ENCODE results near the gene MORN1.

Gene MORN1

GRCh38 chr1:2418791-2419320, 27.5 kb upstream of the MORN1 start:
- DNase-seq = no peak

GRCh38 chr1:2417833-2418225, 26.5 kb upstream of the MORN1 start:
- no peak for DNase-seq

- DNase-seq = no peak
Observed at GRCh38 chr1:2417083-2417832, 25.9 kb upstream of the MORN1 start.

DNA sequence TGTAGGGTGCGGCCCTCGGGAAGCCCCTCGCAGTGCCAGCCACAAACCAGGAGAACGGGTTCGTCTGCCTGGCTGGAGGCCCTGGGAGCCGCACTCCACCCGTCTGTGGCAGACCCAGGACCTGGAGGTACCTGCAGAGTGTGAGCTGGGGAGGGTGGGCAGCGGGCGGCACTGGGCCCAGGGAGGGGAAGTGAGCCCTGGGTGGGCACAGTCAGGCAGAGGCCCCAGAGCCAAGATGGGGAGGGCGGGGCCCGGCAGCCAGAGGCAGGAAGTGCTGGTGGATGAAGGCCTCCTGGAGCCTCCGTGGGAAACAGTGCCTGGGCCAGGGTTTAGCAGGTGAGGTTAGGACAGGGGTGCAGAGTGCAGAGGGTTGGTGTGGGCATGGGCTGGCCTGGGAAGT, 25.0 kb upstream of the MORN1 start:
- peak in 1 of 4 experiments; percentile 18 for DNase-seq

GRCh38 chr1:2415801-2416208, 24.5 kb upstream of the MORN1 start:
- peak in 2 of 4 experiments; percentile 21 to 43 for DNase-seq

DNA sequence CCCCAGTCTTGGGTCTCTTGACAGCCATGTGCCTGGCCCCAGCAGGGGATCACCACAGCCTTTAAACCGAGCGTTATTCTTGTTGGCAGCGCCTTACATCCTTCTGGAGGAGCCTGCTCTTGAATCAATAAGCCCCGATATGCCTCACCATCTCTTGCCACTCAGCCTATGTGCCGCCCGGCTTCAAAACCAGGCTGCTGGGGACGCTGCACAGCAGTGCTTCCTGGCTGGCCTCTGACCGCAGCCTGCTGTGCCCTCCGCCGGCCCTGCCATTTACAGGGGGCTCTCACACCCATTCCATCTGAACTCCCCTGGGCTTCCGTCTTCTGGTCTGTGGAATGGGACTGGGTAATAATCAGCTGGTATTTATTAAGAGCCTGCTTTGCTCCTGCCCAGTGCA, 24.0 kb upstream of the MORN1 start:
- DNase-seq = no peak

- DNase-seq = peak; percentile 50 to 74 (median 66)
Observed at GRCh38 chr1:2414297-2414958, 23.1 kb upstream of the MORN1 start.

DNA sequence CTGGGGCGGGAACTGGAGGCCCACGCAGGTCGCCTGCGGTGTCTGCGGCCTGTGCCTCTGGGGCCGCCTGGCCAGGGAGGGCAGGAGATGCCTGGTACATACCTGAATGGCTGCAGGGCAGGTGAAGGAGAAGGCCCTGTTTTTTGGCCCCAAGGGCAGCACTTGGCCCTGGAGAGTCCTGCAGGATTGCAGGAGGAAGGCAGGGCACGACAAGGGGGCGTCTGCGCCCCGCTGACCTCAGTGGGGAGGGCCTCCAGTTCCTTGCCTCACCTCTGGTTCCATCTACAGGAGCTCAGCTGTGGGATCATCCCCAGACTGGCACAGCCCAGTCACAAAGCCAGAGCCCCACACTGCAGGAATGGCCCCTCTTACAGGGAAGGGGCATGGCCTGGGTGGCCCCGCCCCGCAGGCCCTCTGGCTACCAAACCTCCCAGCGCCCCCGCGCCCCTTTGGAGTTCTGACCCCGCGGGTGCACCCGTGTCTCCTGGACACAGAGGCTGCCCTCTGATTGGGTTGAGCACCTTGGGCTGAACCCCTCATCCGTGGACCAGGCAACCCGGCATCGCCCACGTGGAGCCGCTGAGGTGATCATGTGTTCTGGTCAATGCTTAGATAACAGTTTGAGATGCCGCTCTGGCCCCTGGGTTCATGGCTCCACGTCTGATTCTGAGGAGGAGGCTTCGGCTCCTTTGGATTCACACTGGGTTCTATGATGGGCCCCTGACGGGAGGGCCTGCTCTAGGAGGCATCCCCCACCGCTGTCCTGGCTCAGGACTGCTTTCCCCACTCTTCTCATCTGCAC, 22.3 kb upstream of the MORN1 start:
- no peak for DNase-seq

DNA sequence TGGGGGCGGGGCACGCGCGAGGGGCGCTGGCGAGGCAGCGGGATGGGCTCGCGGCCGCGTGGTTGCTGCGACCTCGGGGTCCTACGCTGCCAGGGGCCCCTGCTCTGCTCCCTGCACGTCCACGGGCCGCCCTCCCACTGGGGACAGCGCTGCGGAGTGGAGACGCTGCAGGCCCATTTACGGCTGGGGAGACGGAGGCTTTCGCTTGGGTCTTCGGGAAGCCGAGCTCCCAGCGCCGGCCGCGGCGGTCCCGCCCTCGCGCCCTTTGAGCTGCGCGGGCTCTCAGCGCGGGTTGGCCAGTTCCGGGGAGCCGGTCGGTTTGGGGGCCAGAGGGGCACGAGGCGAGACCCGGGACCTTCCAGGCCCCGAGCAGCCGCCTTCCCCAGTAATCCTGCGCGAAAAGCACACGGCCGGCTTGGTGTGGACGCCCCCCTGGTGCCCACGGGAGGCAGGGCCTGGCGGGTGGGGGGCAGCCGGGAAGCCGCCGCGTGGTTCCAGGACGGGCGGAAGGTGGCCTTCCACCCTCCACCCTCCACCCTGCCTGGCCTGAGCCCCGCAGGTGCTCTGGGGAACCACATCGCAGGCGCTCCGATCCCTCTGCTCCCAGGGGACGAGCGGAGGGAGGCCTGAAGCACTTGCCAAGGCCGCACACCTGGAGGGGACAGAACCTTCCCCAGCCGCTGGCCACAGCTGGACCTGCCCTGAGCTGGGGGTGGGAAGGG, 21.6 kb upstream of the MORN1 start:
- no peak for DNase-seq

GRCh38 chr1:2412395-2412772, 21.0 kb upstream of the MORN1 start, which contains the start of gene PEX10:
TSS of gene PEX10 (minus strand) at chr1:2412564. CDS start at chr1:2412502, 62 bp downstream.
- DNase-seq = peak; percentile 95 to 99 (median 98)

DNA sequence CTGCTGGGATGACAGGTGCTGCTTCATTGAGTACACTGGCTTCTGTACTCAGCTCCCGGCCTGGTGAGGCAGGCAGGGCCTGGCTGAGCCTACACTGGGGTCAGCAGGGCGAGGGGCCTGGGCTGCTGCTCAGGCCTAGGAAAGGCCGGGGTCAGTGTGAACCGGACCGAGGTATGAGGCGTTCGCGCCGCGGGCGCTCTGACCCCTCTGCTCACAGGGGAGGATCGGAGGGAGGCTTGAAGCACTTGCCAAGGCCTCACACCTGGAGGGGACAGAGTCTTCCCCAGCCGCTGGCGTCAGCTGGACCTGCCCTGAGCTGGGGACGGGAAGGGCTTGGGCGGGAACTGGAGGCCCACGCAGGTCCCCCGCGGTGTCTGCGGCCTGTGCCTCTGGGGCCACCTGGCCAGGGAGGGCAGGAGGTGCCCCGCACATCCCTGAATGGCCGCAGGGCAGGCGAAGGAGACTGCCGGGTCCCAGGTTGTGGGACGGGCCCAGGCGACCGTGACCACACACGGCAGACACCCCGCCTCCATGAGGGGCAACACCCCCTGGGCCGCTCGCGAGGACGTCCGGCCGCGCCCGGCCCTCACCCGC, 20.5 kb upstream of the MORN1 start:
- no peak for DNase-seq

DNA sequence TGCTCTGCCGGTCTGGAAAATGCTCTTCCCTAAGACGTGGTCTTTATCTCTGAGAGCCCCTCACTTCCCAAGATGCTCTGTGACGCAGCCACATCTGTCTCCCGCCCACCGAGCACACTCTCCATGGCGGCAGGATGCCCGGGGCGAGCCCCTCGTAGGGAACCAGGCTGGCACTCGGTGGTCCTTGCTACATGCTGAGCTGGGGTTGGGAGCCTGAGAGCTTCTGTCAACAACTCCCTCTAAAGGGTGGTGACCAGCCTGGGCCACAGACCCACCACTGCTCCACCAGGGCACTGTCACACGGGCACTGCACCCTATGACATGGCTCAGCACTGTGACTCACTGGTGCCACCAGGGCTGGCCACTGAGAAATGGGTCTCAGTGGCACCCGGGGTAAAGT, 18.4 kb upstream of the MORN1 start:
- no peak for DNase-seq

- no peak for DNase-seq
Observed at GRCh38 chr1:2408859-2409276, 17.5 kb upstream of the MORN1 start.

GRCh38 chr1:2408456-2408855, 17.1 kb upstream of the MORN1 start:
- DNase-seq = no peak

DNA sequence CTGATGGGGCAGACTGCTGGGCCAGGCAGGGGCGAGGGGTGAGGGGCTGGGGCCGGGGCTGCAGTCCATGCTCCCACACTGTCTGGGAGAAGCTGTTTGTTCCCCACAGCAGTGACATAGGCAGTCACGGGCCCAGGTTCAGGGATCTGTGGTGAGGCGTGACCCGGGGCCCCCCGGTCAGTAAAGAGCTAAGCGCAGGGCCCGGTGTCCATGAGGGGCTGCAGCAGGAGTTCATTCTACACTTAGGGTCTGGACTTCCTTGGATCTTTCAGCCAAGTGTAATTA, 16.6 kb upstream of the MORN1 start:
- DNase-seq = no peak

GRCh38 chr1:2407166-2407990, 16.0 kb upstream of the MORN1 start:
- no peak for DNase-seq

- no peak for DNase-seq
Observed at GRCh38 chr1:2406451-2407041, 15.2 kb upstream of the MORN1 start.

DNA sequence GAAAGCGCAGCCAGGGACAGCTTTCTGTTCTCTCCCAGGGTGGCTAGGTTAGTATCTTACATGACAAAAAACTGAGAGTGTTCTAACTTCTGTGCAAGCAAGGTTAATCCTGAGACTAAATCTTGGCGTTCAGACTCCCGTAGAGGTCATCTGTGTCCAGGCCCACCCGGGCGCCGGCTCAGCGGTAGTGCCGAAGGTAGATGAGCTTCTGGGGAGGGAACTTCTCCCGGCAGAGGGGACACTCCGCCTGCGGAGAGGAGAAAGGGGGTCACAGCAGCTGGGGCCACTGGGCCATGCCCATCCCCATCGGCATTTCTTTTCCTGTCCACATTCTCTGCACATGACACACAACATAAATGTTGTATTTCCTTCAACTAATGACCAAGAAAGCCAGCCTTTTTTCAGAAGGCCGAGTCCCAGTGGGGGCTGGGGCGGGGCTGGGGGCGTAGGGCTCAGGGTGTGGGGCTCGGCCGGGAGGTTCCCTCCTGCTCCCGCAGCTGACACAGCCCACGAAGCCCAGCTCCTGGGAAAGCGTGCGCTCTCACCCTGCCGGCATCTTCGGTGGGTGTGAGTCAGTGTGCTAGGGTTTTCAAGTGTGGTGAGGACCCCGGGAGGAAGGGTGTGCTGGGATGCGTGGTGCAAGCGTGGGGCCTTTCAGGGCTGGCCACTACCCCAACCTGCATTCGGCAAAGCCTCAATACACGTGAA, 14.4 kb upstream of the MORN1 start:
- no peak for DNase-seq

- DNase-seq = no peak
Observed at GRCh38 chr1:2404890-2405511, 13.6 kb upstream of the MORN1 start.
